ENCODE data around the gene CDH11. TPM values are rescaled to one million over a fixed set of nuclear protein-coding genes. Genes with fewer than 3 reads are reported as not detected.

CDH11 gene
- total RNA-seq, 4 donors from 2014 or later: 4.0 to 14.2 (median 8.6) TPM

DNA sequence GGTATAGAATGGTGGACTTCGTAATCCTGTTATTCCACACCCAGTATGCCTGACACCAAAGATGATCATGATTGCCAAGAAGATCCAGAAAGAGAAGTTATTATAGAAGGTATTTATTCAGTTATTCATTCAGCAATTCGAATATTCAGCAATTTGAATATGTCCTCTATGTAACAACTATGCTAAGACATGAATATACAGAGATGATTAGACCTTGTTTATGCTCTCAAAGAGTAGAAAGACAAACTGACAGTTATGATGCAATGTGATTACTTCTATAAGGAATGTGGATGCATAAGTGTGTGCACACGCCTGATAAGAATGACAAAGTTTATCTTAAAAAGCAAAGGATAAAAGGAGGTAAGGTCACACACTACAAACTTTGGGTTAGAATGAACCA, 218.1 kb downstream of the CDH11 start:
- TF ChIP-seq POLR2A (IDR thresholded peaks at IDR 0.05): no peak
- TF ChIP-seq, protein P1, sequence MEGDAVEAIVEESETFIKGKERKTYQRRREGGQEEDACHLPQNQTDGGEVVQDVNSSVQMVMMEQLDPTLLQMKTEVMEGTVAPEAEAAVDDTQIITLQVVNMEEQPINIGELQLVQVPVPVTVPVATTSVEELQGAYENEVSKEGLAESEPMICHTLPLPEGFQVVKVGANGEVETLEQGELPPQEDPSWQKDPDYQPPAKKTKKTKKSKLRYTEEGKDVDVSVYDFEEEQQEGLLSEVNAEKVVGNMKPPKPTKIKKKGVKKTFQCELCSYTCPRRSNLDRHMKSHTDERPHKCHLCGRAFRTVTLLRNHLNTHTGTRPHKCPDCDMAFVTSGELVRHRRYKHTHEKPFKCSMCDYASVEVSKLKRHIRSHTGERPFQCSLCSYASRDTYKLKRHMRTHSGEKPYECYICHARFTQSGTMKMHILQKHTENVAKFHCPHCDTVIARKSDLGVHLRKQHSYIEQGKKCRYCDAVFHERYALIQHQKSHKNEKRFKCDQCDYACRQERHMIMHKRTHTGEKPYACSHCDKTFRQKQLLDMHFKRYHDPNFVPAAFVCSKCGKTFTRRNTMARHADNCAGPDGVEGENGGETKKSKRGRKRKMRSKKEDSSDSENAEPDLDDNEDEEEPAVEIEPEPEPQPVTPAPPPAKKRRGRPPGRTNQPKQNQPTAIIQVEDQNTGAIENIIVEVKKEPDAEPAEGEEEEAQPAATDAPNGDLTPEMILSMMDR (IDR thresholded peaks at IDR 0.05 in 4 of 5, conservative IDR thresholded peaks at IDR 0.05 in 1 of 5): no peak
- ATAC-seq (no peak), DNase-seq (no peak)
- in situ Hi-C loops (cut with MboI; ENCODE audit: low sequenced_read_pairs in 4 of 4): no loop called here
- Histone ChIP-seq H3K27me3 (no peaks in the 10 kb centered on the region), H3K36me3 (no peaks in the 10 kb centered on the region), H3K27ac (no peak overlapping the region), H3K4me3 (no peak overlapping the region), H3K4me1 (no peaks in the 10 kb centered on the region), H3K9me3 (no peaks in the 10 kb centered on the region)
- intact Hi-C loops (cut with DNase I; ENCODE audit: low total_unique reads): no loop called here

DNA sequence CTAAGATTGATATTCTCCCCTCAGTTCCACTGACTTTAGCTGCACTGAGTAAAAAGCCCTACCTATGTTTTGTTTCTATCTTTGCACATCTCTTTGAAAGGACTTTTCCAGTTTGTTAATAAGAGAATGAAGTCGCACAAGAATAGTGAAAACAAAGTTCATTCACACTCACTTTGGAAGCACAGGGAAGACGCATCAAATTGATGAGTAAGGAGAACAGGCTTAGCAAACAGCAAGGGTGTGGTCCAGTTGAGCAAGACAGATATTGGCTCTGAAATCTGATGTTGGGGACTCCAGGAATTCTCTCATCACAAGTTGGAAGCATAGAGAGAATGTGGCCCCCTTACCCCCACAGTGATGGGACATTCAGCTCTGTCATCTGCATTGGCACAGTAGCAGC, 221.3 kb downstream of the CDH11 start:
- no peak for TF ChIP-seq POLR2A (IDR thresholded peaks at IDR 0.05)
- TF ChIP-seq, protein P1 (IDR thresholded peaks at IDR 0.05 in 4 of 5, conservative IDR thresholded peaks at IDR 0.05 in 1 of 5): no peak
- Histone ChIP-seq H3K27ac (no peak overlapping the region), H3K4me3 (no peak overlapping the region), H3K27me3 (no peaks in the 10 kb centered on the region), H3K4me1 (peaks cover 6 to 8% of the 10 kb centered on the region in 2 donors), H3K36me3 (no peaks in the 10 kb centered on the region), H3K9me3 (no peaks in the 10 kb centered on the region)
- DNase-seq (no peak), ATAC-seq (no peak)
- in situ Hi-C loops (cut with MboI; ENCODE audit: low sequenced_read_pairs in 4 of 4): no loop called here
- intact Hi-C loops (cut with DNase I; ENCODE audit: low total_unique reads): no loop called here

DNA sequence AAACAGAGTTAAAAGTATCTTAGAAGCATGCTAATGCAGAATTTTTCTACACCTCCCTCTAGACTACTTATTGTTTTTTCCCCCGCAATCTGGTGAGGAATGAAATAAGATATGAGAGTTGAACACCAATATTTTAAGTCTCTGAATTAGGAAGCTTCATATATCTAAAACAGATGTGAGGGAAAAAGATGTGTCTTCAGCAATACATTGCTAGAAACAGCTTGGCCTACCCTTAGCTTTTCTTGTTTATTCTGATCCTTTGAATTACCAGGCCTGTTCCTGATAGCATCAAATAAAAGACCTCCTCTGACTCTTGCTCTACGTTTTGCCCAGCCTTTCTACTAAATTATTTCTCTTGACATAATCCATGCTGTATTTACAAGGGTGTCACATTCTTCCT, 221.8 kb downstream of the CDH11 start:
- no peaks in the 10 kb centered on the region for H3K36me3 ChIP-seq
- H3K27me3 ChIP-seq: no peaks in the 10 kb centered on the region
- TF ChIP-seq POLR2A (IDR thresholded peaks at IDR 0.05): no peak
- TF ChIP-seq, protein P1 (IDR thresholded peaks at IDR 0.05 in 4 of 5, conservative IDR thresholded peaks at IDR 0.05 in 1 of 5): no peak
- in situ Hi-C loops (cut with MboI; ENCODE audit: low sequenced_read_pairs in 4 of 4): no loop called here
- H3K27ac ChIP-seq: no peak overlapping the region
- ATAC-seq (no peak), DNase-seq (no peak)
- no peaks in the 10 kb centered on the region for H3K9me3 ChIP-seq
- H3K4me1 ChIP-seq: peaks cover 6 to 8% of the 10 kb centered on the region in 2 donors
- intact Hi-C loops (cut with DNase I; ENCODE audit: low total_unique reads): no loop called here
- no peak overlapping the region for H3K4me3 ChIP-seq

DNA sequence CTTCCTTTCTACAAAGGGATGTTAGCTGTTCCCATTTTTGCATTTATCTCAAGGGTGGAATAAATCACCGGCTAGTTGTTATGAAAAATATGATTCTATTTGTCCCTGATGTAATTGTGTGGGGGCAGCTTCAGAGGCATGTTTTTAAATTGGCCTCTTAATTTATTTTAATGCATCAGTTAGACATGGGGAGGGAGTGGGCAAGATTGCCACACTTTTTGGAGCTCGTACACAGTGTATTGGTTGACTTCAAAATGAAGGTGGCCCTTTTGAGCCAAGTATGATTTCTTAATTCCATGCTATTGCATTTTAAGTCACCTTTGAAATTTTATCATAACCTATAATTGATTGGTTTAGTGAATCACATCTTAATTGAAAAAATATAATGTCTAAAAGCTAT, 223.7 kb downstream of the CDH11 start:
- H3K9me3 ChIP-seq: no peaks in the 10 kb centered on the region
- DNase-seq (no peak), ATAC-seq (no peak)
- no peaks in the 10 kb centered on the region for H3K27me3 ChIP-seq
- H3K4me1 ChIP-seq: peaks cover 6 to 8% of the 10 kb centered on the region in 2 donors
- no peak for TF ChIP-seq POLR2A (IDR thresholded peaks at IDR 0.05)
- TF ChIP-seq, protein P1 (IDR thresholded peaks at IDR 0.05 in 4 of 5, conservative IDR thresholded peaks at IDR 0.05 in 1 of 5): no peak
- no peaks in the 10 kb centered on the region for H3K36me3 ChIP-seq
- no peak overlapping the region for H3K4me3 ChIP-seq
- no peak overlapping the region for H3K27ac ChIP-seq
- intact Hi-C loops (cut with DNase I; ENCODE audit: low total_unique reads) (no loop called here), in situ Hi-C loops (cut with MboI; ENCODE audit: low sequenced_read_pairs in 4 of 4) (no loop called here)

Measured in gastrocnemius medialis (tissue), 4 donors.